CD4-positive, alpha-beta T cell (primary cell): Measurements from ENCODE around the gene SYT6. TPM values are rescaled to one million over a fixed set of nuclear protein-coding genes. Genes with fewer than 3 reads are reported as not detected.
A peak's percentile ranks its signal among the peaks of the same experiment; 100 is the strongest.

ENCODE experiments used
- ATAC-seq: fragments of 200-7000 bp; cut with Tn5 transposase; one replicate; pipeline ENCODE4 v1.10.0; 2022; ENCODE audit warnings: mild to moderate bottlenecking; ENCODE audit not compliant: poor library complexity
- CTCF ChIA-PET: fragments of 350-600 bp; sonication (Branson Sonifier 250); formaldehyde crosslinking; loops from one replicate; lab custom pipeline; 2021; ENCODE audit warnings: antibody characterized with exemption, inconsistent platforms; lab: Charles Lee
- POLR2A ChIA-PET: fragments of 350-600 bp; sonication (Branson Sonifier 250); formaldehyde crosslinking; loops from one replicate; lab custom pipeline; 2021; ENCODE audit warnings: antibody characterized with exemption, inconsistent platforms; lab: Charles Lee
- DNase-seq, 14 experiments: peaks; one replicate each; pipeline ENCODE4 v3.0.0-alpha.2; 2013 to 2020; ENCODE audit warnings: mixed read lengths in 2 of 14
- H3K27ac ChIP-seq, 2 donors: one replicate each; pipeline versions ENCODE4 v1.5.1 to v1.7.0; 2013; ENCODE audit warnings: low read length in 2 of 2, low read depth in 1 of 2, mild to moderate bottlenecking in 1 of 2
- H3K27me3 ChIP-seq, 2 experiments: 1 replicate in 1 of 2; 2 replicates in 1 of 2; pipeline versions ENCODE4 v1.6.1 to v1.7.0; 2013; ENCODE audit warnings: low read length in 2 of 2, control low read depth in 1 of 2, mild to moderate bottlenecking in 1 of 2, moderate library complexity in 1 of 2; ENCODE audit not compliant: insufficient read depth in 2 of 2, control insufficient read depth in 1 of 2
- H3K36me3 ChIP-seq: one replicate; pipeline ENCODE4 v1.6.1; 2013; ENCODE audit warnings: low read length, control low read depth; ENCODE audit not compliant: insufficient read depth
- H3K4me1 ChIP-seq: one replicate; pipeline ENCODE4 v1.6.1; 2013; ENCODE audit warnings: low read length, control low read depth; ENCODE audit not compliant: insufficient read depth
- H3K4me3 ChIP-seq: one replicate; pipeline ENCODE4 v1.5.1; 2013; ENCODE audit warnings: mild to moderate bottlenecking, low read length, moderate library complexity
- H3K9me3 ChIP-seq, 2 experiments: 1 replicate in 1 of 2; 2 replicates in 1 of 2; pipeline versions ENCODE4 v1.6.1 to v1.7.0; 2013; ENCODE audit warnings: low read length in 2 of 2, mild to moderate bottlenecking in 2 of 2, control low read depth in 1 of 2, moderate library complexity in 1 of 2; ENCODE audit not compliant: control insufficient read depth in 1 of 2, insufficient read depth in 1 of 2
- H3K27ac Mint-ChIP-seq: one replicate; pipeline ENCODE4 v1.8.0; 2020; ENCODE audit warnings: mixed read lengths
- H3K27me3 Mint-ChIP-seq: one replicate; pipeline ENCODE4 v1.8.0; 2021; ENCODE audit warnings: mixed read lengths
- H3K36me3 Mint-ChIP-seq: one replicate; pipeline ENCODE4 v1.8.0; 2021; ENCODE audit warnings: low read depth, mixed read lengths
- H3K4me1 Mint-ChIP-seq: one replicate; pipeline ENCODE4 v1.8.0; 2021; ENCODE audit warnings: low read depth, mixed read lengths
- H3K4me3 Mint-ChIP-seq: one replicate; pipeline ENCODE4 v1.8.0; 2020; ENCODE audit warnings: mild to moderate bottlenecking, mixed read lengths
- H3K9me3 Mint-ChIP-seq: one replicate; pipeline ENCODE4 v1.8.0; 2020; ENCODE audit warnings: mixed read lengths
- intact Hi-C, 2 experiments: fragments of 100-400 bp; cut with DNase I in 1 of 2; cut with micrococcal nuclease in 1 of 2; formaldehyde crosslinking; loops; one replicate each; pipeline versions ENCODE4 v1.15.1 to v1.9.0; 2023 to 2025; cut with DNase I, micrococcal nuclease
- total RNA-seq, 174 experiments: library from RNA in 2 of 174; stranded (reverse) in 2 of 174; gene quantifications; one replicate each; pipeline ENCODE4 v1.2.3 and lab custom pipeline; 2021 to 2026
- TF ChIP-seq, protein P1 (sequence below): fragments of 200-600 bp; IDR thresholded peaks from one replicate; pipeline ENCODE4 v1.8.0; 2022; ENCODE audit warnings: antibody characterized with exemption, mild to moderate bottlenecking

Gene SYT6
- total RNA-seq, 2 experiments from 2014 or later = not detected

DNA sequence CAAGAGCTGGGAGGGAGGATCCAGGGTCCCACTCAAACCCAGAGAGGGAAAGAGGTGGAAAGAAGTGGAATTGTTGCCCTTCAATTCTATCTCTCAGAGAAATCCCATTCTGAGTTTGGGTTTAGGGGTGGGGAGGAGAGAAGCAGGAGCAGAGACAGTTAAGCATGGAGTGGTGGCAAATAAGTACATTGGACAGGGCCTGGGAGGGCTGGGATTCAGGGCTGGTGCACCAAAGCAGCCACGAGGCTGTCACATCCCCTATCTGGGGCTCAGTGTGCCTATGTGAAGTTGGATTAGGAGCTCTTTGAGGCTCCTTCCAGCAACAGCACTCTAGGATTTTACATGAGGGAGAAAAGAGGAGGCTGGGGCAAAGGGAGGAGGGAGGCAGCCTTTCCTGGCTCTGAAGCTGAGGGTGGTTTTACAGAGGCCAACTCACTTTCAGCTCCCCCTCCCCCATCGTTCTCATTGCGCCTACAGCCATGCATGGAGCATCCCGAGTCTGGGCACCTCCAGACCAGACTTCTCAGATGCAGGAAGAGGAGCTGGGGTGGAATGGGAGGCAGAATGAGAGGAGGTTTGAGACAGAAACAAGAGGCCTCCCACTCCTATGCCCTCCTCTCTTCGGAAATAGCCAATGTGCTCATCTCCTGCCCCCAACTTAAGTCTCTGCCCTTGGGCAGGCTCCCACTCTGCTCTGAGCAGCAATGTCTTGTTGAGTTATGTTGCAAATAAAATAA, 3.0 kb upstream of the SYT6 start:
- H3K4me1 ChIP-seq = peaks cover 30% of the 10 kb centered on the region
- no peaks in the 10 kb centered on the region for H3K9me3 Mint-ChIP-seq
- CTCF ChIA-PET = no interaction called here
- POLR2A ChIA-PET = no interaction called here
- TF ChIP-seq, protein P1, sequence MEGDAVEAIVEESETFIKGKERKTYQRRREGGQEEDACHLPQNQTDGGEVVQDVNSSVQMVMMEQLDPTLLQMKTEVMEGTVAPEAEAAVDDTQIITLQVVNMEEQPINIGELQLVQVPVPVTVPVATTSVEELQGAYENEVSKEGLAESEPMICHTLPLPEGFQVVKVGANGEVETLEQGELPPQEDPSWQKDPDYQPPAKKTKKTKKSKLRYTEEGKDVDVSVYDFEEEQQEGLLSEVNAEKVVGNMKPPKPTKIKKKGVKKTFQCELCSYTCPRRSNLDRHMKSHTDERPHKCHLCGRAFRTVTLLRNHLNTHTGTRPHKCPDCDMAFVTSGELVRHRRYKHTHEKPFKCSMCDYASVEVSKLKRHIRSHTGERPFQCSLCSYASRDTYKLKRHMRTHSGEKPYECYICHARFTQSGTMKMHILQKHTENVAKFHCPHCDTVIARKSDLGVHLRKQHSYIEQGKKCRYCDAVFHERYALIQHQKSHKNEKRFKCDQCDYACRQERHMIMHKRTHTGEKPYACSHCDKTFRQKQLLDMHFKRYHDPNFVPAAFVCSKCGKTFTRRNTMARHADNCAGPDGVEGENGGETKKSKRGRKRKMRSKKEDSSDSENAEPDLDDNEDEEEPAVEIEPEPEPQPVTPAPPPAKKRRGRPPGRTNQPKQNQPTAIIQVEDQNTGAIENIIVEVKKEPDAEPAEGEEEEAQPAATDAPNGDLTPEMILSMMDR = no peak
- H3K27me3 ChIP-seq = peaks cover 55 to 66% of the 10 kb centered on the region in 2 experiments
- ATAC-seq = no peak
- intact Hi-C loops = no loop called here
- H3K36me3 ChIP-seq = no peaks in the 10 kb centered on the region
- peaks cover 0 to 34% of the 10 kb centered on the region in 2 experiments for H3K9me3 ChIP-seq
- peaks cover 19% of the 10 kb centered on the region for H3K4me1 Mint-ChIP-seq
- no peak overlapping the region for H3K4me3 ChIP-seq
- DNase-seq = no peak
- H3K4me3 Mint-ChIP-seq = no peak overlapping the region
- peaks cover 83% of the 10 kb centered on the region for H3K27me3 Mint-ChIP-seq
- H3K36me3 Mint-ChIP-seq = no peaks in the 10 kb centered on the region
- no peak overlapping the region for H3K27ac Mint-ChIP-seq
- no peak overlapping the region for H3K27ac ChIP-seq

DNA sequence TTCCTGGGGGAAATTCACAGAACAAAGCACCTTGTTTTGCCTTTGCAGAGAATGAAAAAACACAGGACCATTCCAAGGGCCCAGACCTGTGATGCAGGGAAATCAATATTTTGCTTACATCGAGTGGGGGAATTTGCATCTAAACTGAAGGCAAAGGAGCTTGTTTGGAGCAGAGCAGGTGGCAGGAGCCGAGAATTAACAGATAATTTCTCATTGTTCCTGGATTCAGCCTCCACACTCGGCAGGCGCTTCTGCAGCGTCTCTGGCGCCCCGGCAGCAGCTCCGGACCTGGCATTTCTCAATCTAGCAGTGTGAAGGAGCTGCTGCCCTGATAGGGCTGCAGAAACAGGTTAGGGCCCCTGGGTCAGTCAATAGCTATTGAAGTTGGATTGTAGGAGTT, 2.0 kb upstream of the SYT6 start:
- TF ChIP-seq, protein P1 = no peak
- Mint-ChIP-seq H3K9me3 (no peaks in the 10 kb centered on the region), H3K4me1 (peaks cover 20% of the 10 kb centered on the region), H3K27ac (no peak overlapping the region), H3K4me3 (no peak overlapping the region), H3K27me3 (peaks cover 85% of the 10 kb centered on the region), H3K36me3 (no peaks in the 10 kb centered on the region)
- intact Hi-C loops = no loop called here
- Histone ChIP-seq H3K27ac (no peak overlapping the region), H3K9me3 (peaks cover 0 to 34% of the 10 kb centered on the region in 2 experiments), H3K4me1 (peaks cover 30% of the 10 kb centered on the region), H3K4me3 (no peak overlapping the region), H3K27me3 (peaks cover 63 to 72% of the 10 kb centered on the region in 2 experiments), H3K36me3 (no peaks in the 10 kb centered on the region)
- no peak for DNase-seq
- POLR2A ChIA-PET = no interaction called here
- CTCF ChIA-PET = no interaction called here
- no peak for ATAC-seq

DNA sequence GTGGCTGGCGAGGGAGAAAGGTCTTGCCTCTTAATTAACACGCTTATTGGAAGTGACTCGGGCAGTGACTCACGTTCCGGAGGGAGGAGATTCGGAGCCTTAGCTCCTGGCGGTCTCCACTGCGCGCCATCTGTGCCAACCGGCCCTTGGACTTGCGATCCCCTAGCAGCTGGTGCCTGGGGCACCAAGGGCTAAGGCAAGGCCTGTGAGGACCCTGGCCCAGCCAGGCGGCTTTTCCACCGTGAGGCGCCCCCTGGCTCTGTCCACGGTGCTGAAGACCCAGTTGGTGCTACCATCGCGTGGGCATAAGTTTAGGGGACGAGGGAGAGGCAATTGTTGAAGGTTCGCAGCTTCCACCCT, 1.3 kb upstream of the SYT6 start:
- Mint-ChIP-seq H3K27me3 (peaks cover 85% of the 10 kb centered on the region), H3K4me1 (peaks cover 20% of the 10 kb centered on the region), H3K9me3 (no peaks in the 10 kb centered on the region), H3K27ac (no peak overlapping the region), H3K36me3 (no peaks in the 10 kb centered on the region), H3K4me3 (no peak overlapping the region)
- DNase-seq = peak in 3 of 14 experiments; percentile 5 to 30 (median 28)
- no peak overlapping the region for H3K27ac ChIP-seq
- peaks cover 63 to 72% of the 10 kb centered on the region in 2 experiments for H3K27me3 ChIP-seq
- no peak for ATAC-seq
- POLR2A ChIA-PET = no interaction called here
- intact Hi-C loops = no loop called here
- CTCF ChIA-PET = no interaction called here
- peaks cover 0 to 34% of the 10 kb centered on the region in 2 experiments for H3K9me3 ChIP-seq
- TF ChIP-seq, protein P1 = no peak
- no peaks in the 10 kb centered on the region for H3K36me3 ChIP-seq
- peaks cover 30% of the 10 kb centered on the region for H3K4me1 ChIP-seq
- no peak overlapping the region for H3K4me3 ChIP-seq
